Endothelial cell of hepatic sinusoid (primary cell): ENCODE measurements around the gene ATP8A2.

Experiments
- in situ Hi-C: cut with HindIII; loops from 2 replicates; pipeline ENCODE4 v1.10.0; 2017; ENCODE audit warnings: low sequenced_read_pairs

ATP8A2 gene

GRCh38 chr13:25607096-25607495 is 235.3 kb downstream of the ATP8A2 start:
- in situ Hi-C loops, result no loop called here

DNA sequence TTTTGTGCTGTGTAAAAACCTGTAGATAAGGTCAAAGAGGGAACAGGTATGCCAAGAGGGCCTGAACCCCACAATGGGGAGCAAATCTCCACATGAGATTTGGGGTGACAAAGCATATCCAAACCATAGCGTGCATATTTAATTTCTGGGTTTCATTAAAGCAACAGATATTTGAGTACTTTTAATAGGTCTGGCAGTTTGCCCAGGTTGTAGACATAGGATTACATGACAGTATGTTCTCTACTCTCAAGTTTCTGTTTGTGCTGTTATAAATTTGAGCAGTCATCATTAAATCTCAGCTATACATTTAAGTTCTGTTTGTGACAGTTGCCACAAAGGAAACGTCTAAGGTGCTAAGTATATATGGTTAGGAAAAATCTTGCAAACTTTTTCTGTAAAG is 236.4 kb downstream of the ATP8A2 start:
- in situ Hi-C loops, result no loop called here

GRCh38 chr13:25616674-25617073 is 244.9 kb downstream of the ATP8A2 start:
- in situ Hi-C loops, result no loop called here

DNA sequence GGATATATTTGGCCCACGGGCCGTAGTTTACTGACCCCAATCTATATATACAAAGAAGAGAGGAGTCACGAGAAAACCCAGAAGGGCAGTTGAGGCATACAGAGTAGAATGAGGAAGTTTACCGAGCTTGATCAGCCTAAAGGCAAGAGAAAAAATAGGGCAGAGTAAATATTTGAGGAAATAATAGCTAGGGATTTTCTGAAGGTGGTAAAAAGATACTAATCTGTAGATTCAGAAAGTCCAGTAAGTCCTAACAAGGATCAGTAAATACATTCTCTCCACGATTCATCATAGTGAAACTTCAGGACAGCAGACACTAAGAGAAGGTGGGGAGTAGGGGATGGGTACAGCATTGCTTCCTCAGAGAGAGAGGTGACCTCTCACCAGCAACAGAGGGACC is 248.1 kb downstream of the ATP8A2 start:
- in situ Hi-C loops, result no loop called here

DNA sequence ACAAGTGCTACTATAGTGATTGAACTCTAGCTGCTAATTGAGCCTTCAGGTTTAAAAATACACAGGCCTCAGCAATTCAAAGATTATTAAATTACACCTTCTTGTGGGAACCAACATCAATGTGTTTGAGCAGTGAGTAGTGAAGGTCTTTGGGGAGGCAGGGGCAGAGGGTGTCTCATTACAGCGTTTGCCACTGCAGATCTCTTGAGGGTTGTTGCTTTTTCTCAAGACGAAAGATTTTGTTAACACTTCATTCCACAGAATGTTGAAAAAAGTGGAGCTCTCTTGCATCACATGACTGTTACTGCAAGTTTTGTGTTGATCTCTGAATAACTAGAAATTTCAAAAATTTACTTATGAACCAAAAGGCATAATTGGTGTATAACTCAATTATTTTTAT is 253.6 kb downstream of the ATP8A2 start:
- in situ Hi-C loops, result no loop called here

GRCh38 chr13:25630329-25630900 is 258.6 kb downstream of the ATP8A2 start:
- in situ Hi-C loops, result no loop called here

- in situ Hi-C loops, result no loop called here
Observed at GRCh38 chr13:25632166-25632888, 260.6 kb downstream of the ATP8A2 start.

GRCh38 chr13:25633093-25633492 is 261.3 kb downstream of the ATP8A2 start:
- in situ Hi-C loops, result no loop called here

GRCh38 chr13:25645681-25646080 is 273.9 kb downstream of the ATP8A2 start:
- in situ Hi-C loops, result no loop called here

DNA sequence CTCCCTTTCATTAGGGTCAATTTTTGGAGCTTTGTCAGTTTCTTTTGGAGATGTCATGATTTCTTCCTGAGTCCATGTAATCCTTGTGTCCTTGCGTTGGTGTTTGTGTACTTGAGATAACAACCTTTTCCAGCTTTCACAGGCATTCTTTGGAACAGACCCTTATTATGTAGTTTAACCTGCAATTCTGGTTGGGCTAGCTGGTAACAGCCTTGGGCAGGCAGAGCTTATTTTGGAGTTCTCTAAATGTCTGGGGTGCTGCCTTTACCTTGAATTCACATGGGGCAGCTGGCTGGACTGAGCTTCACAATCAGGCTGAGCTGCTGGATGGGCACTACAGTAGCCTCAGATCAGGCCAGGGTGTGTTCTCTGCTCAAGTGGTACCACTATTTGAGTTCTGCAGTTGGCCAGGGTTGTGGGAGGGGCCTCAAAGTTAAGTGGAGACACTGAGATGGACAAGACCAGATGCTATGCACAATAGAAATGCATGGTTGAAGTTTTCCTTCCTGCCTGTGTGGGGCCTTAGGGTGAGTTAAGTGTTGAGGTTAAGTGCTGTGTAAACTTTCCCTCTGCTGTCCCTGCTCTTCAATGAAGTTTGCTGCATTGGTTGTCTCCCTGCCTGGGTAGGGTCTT is 277.3 kb downstream of the ATP8A2 start:
- in situ Hi-C loops, result no loop called here

DNA sequence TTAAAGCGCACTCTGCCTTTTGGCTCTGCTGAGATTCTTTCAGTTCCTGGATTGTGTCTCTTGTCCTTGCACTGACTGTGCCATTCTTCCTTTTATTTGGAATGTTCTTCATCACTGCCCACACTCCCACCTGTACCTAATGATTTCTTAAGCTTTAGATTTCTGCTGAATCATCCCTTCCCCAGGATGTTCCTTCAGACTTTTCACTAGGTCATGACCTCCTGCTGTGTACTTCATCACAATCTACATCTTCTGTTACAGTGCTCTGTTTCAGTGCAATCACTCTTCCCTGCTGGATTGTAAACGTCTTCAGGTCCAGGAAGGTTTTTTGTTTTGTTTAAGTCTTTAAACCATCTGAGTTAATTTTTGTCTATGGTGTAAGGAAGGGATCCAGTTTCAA is 281.0 kb downstream of the ATP8A2 start:
- in situ Hi-C loops, result no loop called here

- in situ Hi-C loops, result no loop called here
Observed at GRCh38 chr13:25654322-25654721, 282.5 kb downstream of the ATP8A2 start.

DNA sequence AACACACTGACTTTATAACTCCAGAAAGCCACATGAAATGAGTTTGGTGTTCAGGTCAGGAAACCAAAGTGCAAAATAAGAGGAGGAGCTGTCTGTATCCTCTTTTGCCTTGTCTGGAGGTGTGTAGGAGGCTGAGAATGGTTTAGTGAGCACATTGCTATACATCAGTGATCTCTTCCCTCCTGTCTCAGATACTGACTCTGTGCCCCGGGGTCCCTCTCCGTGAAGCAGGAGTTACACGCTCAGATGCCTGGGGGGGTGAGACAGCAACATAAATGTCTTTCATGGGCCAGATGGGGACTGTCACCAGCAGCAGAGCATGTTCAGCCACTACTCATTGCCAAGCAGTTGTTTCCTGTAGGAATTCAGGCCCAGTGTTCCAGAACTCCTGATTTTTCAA is 285.4 kb downstream of the ATP8A2 start:
- in situ Hi-C loops, result no loop called here

- in situ Hi-C loops, result no loop called here
Observed at GRCh38 chr13:25659091-25659795, 287.5 kb downstream of the ATP8A2 start.

DNA sequence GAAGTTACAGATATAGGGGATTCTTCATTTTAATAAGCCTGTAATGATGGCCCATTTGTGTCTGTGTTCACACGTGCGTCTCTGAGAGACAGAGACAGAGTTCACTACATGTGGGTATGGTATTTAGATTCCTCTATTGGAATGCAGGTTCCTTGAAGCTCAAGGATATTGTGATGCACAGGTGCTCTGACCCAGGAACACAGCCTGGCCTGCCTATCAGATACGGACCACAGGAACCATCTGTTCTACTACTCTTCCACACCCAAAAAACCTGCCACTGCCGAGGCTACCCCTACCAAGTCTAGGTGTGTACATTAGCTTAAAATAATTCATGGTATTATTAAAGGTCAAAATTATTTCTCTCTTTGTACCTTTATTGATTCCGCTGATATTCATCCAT is 289.2 kb downstream of the ATP8A2 start:
- in situ Hi-C loops, result no loop called here

GRCh38 chr13:25662516-25662915 is 290.7 kb downstream of the ATP8A2 start:
- in situ Hi-C loops, result no loop called here

DNA sequence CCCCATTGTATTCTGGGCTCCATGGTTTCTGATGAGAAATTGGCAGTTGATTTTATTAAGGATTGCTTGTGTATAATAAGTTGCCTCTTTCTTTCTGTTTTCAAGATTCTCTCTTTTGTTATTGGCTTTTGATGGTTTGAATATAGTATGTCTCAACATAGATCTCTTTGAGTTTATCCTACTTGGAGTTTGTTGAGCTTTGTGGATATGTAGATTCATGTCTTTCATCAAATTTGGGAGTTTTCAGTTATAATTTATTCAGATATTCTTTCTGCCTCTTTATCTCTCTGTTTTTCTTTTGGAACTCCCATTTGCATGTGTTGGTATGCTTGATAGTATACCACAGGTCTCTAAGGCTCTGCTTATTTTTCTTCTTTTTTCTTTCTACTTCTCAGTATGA is 296.6 kb downstream of the ATP8A2 start:
- in situ Hi-C loops, result no loop called here

GRCh38 chr13:25673711-25674110 is 301.9 kb downstream of the ATP8A2 start:
- in situ Hi-C loops, result no loop called here

GRCh38 chr13:25674371-25674770 is 302.6 kb downstream of the ATP8A2 start:
- in situ Hi-C loops, result no loop called here

GRCh38 chr13:25675060-25675459 is 303.3 kb downstream of the ATP8A2 start:
- in situ Hi-C loops, result no loop called here

DNA sequence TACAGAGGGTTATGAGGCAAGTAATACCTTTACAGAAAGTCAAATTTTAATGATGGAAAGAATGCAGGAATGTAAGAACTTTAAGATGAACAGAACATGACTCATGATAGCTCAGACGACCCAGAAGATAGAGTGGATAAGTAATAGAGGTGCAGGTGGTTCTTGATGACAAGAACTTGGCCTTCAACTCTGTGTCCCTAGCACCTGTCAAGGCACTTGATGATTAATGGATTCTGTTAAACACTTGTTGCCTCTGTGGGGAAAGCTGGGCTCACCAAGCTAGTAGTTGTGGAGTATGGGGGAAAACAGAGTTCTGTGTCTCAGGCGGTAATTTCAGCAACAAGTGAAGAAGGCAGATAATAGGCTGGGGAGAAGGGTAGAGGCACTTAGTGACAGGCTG is 306.2 kb downstream of the ATP8A2 start:
- in situ Hi-C loops, result no loop called here

DNA sequence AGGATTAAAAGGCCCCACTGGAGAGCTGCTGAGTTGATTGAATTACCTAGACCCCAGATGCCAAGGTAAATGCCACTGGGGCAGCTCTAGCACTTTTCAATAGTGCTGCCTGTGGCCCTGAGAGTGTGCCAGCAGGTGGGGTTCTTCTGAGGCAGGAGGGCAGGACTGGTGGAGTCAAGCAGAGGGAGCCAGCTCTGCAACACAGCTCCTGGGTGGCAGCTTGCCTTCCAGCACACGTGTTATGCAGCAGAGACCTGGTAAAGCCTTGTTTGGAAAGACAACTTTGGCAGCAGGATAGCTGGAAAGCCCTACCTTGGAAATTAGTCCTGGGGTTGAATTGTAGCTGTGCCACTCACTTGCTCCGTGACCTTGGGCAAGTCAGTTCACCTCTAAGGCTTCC is 306.6 kb downstream of the ATP8A2 start:
- in situ Hi-C loops, result no loop called here
